Amniotic epithelial cell (primary cell): Measurements from ENCODE around the gene ST6GAL1.
A peak's percentile ranks its signal among the peaks of the same experiment; 100 is the strongest.
"Not testable (repeated sequence)": the region's sequence is repeated elsewhere in the genome, so short reads cannot be mapped to it uniquely, and the experiment has no call there.

Source experiments
- DNase-seq: peaks from one replicate; pipeline ENCODE4 v3.0.0-alpha.2; 2010; ENCODE audit warnings: low read depth

Gene ST6GAL1

GRCh38 chr3:186967686-186968085 is 37.4 kb downstream of the ST6GAL1 start:
- DNase-seq = no peak

GRCh38 chr3:186969607-186970006 is 39.3 kb downstream of the ST6GAL1 start:
- no peak for DNase-seq

GRCh38 chr3:186971106-186971505 is 40.8 kb downstream of the ST6GAL1 start:
- not testable (repeated sequence) for DNase-seq

GRCh38 chr3:186971578-186971977 is 41.3 kb downstream of the ST6GAL1 start:
- no peak for DNase-seq

- no peak for DNase-seq
Observed at GRCh38 chr3:186973702-186974101, 43.4 kb downstream of the ST6GAL1 start.

- peak; percentile 40 for DNase-seq
Observed at GRCh38 chr3:186974824-186975313, 44.5 kb downstream of the ST6GAL1 start.

- no peak for DNase-seq
Observed at GRCh38 chr3:186975726-186976125, 45.4 kb downstream of the ST6GAL1 start.

- no peak for DNase-seq
Observed at GRCh38 chr3:186976837-186977750, 46.8 kb downstream of the ST6GAL1 start.

GRCh38 chr3:186978712-186979111 is 48.4 kb downstream of the ST6GAL1 start:
- no peak for DNase-seq

GRCh38 chr3:186979852-186980251 is 49.5 kb downstream of the ST6GAL1 start:
- DNase-seq = no peak

GRCh38 chr3:186980989-186981388 is 50.7 kb downstream of the ST6GAL1 start:
- no peak for DNase-seq

- no peak for DNase-seq
Observed at GRCh38 chr3:186983659-186984058, 53.3 kb downstream of the ST6GAL1 start.

GRCh38 chr3:186984064-186984463 is 53.7 kb downstream of the ST6GAL1 start:
- DNase-seq = no peak

- DNase-seq = no peak
Observed at GRCh38 chr3:186985661-186986364, 55.5 kb downstream of the ST6GAL1 start.

- no peak for DNase-seq
Observed at GRCh38 chr3:186986406-186986805, 56.1 kb downstream of the ST6GAL1 start.

- no peak for DNase-seq
Observed at GRCh38 chr3:186986816-186987215, 56.5 kb downstream of the ST6GAL1 start.

GRCh38 chr3:186988806-186989205 is 58.5 kb downstream of the ST6GAL1 start:
- DNase-seq = no peak

- DNase-seq = no peak
Observed at GRCh38 chr3:186989429-186989828, 59.1 kb downstream of the ST6GAL1 start.

GRCh38 chr3:186990277-186990676 is 60.0 kb downstream of the ST6GAL1 start:
- DNase-seq = no peak

GRCh38 chr3:186990878-186991308 is 60.6 kb downstream of the ST6GAL1 start:
- peak; percentile 63 for DNase-seq

- no peak for DNase-seq
Observed at GRCh38 chr3:186991470-186991869, 61.1 kb downstream of the ST6GAL1 start.

- not testable (repeated sequence) for DNase-seq
Observed at GRCh38 chr3:186992096-186992495, 61.8 kb downstream of the ST6GAL1 start.

GRCh38 chr3:186993210-186993782 is 63.0 kb downstream of the ST6GAL1 start:
- no peak for DNase-seq
